ENCODE data around the gene JCAD. TPM values are rescaled to one million over a fixed set of nuclear protein-coding genes. Genes with fewer than 3 reads are reported as not detected.

The JCAD gene
- polyA plus RNA-seq, 1 of the 3 experiments (the other 2 are of a cell fraction) = 19.0 TPM

DNA sequence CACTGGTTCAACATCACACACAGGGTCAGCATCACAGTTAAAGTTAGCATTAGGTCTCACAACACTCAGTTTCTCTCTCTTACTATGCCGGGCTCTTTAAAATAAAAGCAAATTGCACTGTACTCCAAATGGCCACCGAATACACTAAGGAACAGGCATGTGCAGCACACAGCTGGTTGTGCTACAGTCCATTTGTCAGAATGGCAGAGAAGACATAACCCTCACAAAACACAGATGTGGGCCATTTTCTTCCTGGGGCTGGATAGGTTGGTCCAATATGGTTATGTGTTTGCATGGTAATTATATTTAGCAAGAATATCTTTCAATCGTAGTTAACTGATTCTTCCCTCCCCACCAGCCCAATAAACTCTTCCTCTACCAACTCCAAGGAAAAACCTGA lies 9.0 kb downstream of the JCAD start:
- H3F3A ChIP-seq (replicated peaks; ENCODE audit: insufficient read depth) = peaks cover 13% of the 10 kb centered on the region
- H3K4me2 ChIP-seq = no peak overlapping the region
- H3K9me3 ChIP-seq = no peaks in the 10 kb centered on the region
- H3K27me3 ChIP-seq (ENCODE audit: insufficient read depth) = no peaks in the 10 kb centered on the region
- 81% methylated on average over 3 of the region's 3 CpGs for WGBS (ENCODE audit: low lambda C conversion rate)
- no peak overlapping the region for H3K4me3 ChIP-seq (ENCODE audit: low read depth in 2 of 2, low read length in 1 of 2)
- peaks cover 91% of the 10 kb centered on the region for H4K20me1 ChIP-seq (ENCODE audit: insufficient read depth)
- no peaks in the 10 kb centered on the region for H3K9me2 ChIP-seq
- H3K4me1 ChIP-seq (ENCODE audit: control insufficient read depth in 1 of 2, insufficient read depth in 2 of 2, low read depth in 1 of 2, low read length in 1 of 2) = peaks cover 0 to 21% of the 10 kb centered on the region in 2 experiments; a peak in 2 of 4 replicates
- TF ChIP-seq MEF2A (IDR thresholded peaks at IDR 0.05; ENCODE audit: borderline replicate concordance, low read depth) = no peak
- TF ChIP-seq FOXM1 (IDR thresholded peaks at IDR 0.05; ENCODE audit: low read depth) = no peak
- no peak for TF ChIP-seq FOSL2 (IDR thresholded peaks at IDR 0.05; ENCODE audit: borderline replicate concordance, low read depth)
- no peak for TF ChIP-seq YY1 (IDR thresholded peaks at IDR 0.05; ENCODE audit: low read depth)
- no peak for TF ChIP-seq EP300 (IDR thresholded peaks at IDR 0.05; ENCODE audit: borderline replicate concordance in 1 of 2, low read depth in 1 of 2, low read length in 1 of 2)
- no peak for TF ChIP-seq JUND (IDR thresholded peaks at IDR 0.05)
- TF ChIP-seq, protein P1, sequence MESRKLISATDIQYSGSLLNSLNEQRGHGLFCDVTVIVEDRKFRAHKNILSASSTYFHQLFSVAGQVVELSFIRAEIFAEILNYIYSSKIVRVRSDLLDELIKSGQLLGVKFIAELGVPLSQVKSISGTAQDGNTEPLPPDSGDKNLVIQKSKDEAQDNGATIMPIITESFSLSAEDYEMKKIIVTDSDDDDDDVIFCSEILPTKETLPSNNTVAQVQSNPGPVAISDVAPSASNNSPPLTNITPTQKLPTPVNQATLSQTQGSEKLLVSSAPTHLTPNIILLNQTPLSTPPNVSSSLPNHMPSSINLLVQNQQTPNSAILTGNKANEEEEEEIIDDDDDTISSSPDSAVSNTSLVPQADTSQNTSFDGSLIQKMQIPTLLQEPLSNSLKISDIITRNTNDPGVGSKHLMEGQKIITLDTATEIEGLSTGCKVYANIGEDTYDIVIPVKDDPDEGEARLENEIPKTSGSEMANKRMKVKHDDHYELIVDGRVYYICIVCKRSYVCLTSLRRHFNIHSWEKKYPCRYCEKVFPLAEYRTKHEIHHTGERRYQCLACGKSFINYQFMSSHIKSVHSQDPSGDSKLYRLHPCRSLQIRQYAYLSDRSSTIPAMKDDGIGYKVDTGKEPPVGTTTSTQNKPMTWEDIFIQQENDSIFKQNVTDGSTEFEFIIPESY (IDR thresholded peaks at IDR 0.05; ENCODE audit: borderline replicate concordance, low read depth) = no peak
- no peak for TF ChIP-seq POLR2AphosphoS5 (IDR thresholded peaks at IDR 0.05; ENCODE audit: low read depth, low read length)
- no peak for TF ChIP-seq RAD21 (IDR thresholded peaks at IDR 0.05; ENCODE audit: low read length)
- TF ChIP-seq EZH2phosphoT487 (IDR thresholded peaks at IDR 0.05; ENCODE audit: borderline replicate concordance, low read depth) = no peak
- no peak for TF ChIP-seq ELF1 (IDR thresholded peaks at IDR 0.05)
- no peak for TF ChIP-seq CHD2 (IDR thresholded peaks at IDR 0.05; ENCODE audit: low read length, partially characterized antibody)
- no peak for TF ChIP-seq NRF1 (IDR thresholded peaks at IDR 0.05; ENCODE audit: low read depth, low read length)
- TF ChIP-seq, protein P2, sequence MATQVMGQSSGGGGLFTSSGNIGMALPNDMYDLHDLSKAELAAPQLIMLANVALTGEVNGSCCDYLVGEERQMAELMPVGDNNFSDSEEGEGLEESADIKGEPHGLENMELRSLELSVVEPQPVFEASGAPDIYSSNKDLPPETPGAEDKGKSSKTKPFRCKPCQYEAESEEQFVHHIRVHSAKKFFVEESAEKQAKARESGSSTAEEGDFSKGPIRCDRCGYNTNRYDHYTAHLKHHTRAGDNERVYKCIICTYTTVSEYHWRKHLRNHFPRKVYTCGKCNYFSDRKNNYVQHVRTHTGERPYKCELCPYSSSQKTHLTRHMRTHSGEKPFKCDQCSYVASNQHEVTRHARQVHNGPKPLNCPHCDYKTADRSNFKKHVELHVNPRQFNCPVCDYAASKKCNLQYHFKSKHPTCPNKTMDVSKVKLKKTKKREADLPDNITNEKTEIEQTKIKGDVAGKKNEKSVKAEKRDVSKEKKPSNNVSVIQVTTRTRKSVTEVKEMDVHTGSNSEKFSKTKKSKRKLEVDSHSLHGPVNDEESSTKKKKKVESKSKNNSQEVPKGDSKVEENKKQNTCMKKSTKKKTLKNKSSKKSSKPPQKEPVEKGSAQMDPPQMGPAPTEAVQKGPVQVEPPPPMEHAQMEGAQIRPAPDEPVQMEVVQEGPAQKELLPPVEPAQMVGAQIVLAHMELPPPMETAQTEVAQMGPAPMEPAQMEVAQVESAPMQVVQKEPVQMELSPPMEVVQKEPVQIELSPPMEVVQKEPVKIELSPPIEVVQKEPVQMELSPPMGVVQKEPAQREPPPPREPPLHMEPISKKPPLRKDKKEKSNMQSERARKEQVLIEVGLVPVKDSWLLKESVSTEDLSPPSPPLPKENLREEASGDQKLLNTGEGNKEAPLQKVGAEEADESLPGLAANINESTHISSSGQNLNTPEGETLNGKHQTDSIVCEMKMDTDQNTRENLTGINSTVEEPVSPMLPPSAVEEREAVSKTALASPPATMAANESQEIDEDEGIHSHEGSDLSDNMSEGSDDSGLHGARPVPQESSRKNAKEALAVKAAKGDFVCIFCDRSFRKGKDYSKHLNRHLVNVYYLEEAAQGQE (IDR thresholded peaks at IDR 0.05; ENCODE audit: low read depth, low read length) = no peak
- TF ChIP-seq RXRA (IDR thresholded peaks at IDR 0.05; ENCODE audit: borderline replicate concordance, low read depth) = no peak
- no peak for TF ChIP-seq TEAD4 (IDR thresholded peaks at IDR 0.05; ENCODE audit: borderline replicate concordance, insufficient read depth)
- peaks cover 20 to 54% of the 10 kb centered on the region in 2 experiments for H3K36me3 ChIP-seq (replicated peaks in 1 of 2; ENCODE audit: control insufficient read depth in 1 of 2, insufficient read depth in 2 of 2, low read length in 1 of 2)
- H3K79me2 ChIP-seq (ENCODE audit: insufficient read depth) = peaks cover 100% of the 10 kb centered on the region
- H2AFZ ChIP-seq (ENCODE audit: low read depth) = no peak overlapping the region
- H3K9ac ChIP-seq = no peak overlapping the region
- DNase-seq = no peak
- ChIA-PET CTCF (no interaction called here), POLR2A (no interaction called here)
- no peak overlapping the region for H3K27ac ChIP-seq (ENCODE audit: low read depth in 2 of 2, low read length in 1 of 2)
